Measurements from ENCODE around the gene CYP3A4.

CYP3A4 gene

GRCh38 chr7:99720800-99721595, 63.0 kb downstream of the CYP3A4 start:
- no peak for DNase-seq

GRCh38 chr7:99719996-99720769, 63.8 kb downstream of the CYP3A4 start:
- no peak for DNase-seq

- no peak for DNase-seq
These were observed 69.9 kb downstream of the CYP3A4 start for GRCh38 chr7:99713995-99714570.

- no peak for DNase-seq
These were observed 74.0 kb downstream of the CYP3A4 start for GRCh38 chr7:99709838-99710578.

GRCh38 chr7:99709260-99709659, 74.7 kb downstream of the CYP3A4 start:
- no peak for DNase-seq

GRCh38 chr7:99707096-99707495, 76.9 kb downstream of the CYP3A4 start:
- no peak for DNase-seq
